BE2C (cell line): ENCODE results near the gene FLRT2.

Experiments
- DNase-seq: peaks from one replicate; pipeline ENCODE4 v3.0.0-alpha.2; 2020
- H3K27me3 ChIP-seq: fragments of 250-450 bp; sonication (Bioruptor Pico); 2 replicates; pipeline ENCODE4 v1.5.1; 2020; ENCODE audit warnings: mild to moderate bottlenecking
- H3K36me3 ChIP-seq: fragments of 250-450 bp; sonication (Bioruptor Pico); 2 replicates; pipeline ENCODE4 v1.5.1; 2020; ENCODE audit warnings: mild to moderate bottlenecking
- H3K4me1 ChIP-seq: fragments of 250-450 bp; sonication (Bioruptor Pico); 2 replicates; pipeline ENCODE4 v1.5.1; 2020
- H3K4me3 ChIP-seq: 2 replicates; pipeline ENCODE4 v1.5.1; 2011; ENCODE audit warnings: low read depth, low read length
- H3K9me3 ChIP-seq: fragments of 250-450 bp; sonication (Bioruptor Pico); 2 replicates; pipeline ENCODE4 v1.5.1; 2020
- CTCF ChIP-seq: IDR thresholded peaks from 2 replicates; pipeline ENCODE4 v1.5.1; 2012; ENCODE audit warnings: mild to moderate bottlenecking, low read depth, low read length

The FLRT2 gene

GRCh38 chr14:85584481-85584880, 54.5 kb downstream of the FLRT2 start:
- Histone ChIP-seq H3K36me3 (no peaks in the 10 kb centered on the region), H3K9me3 (no peaks in the 10 kb centered on the region), H3K4me1 (no peaks in the 10 kb centered on the region), H3K4me3 (no peak overlapping the region), H3K27me3 (no peaks in the 10 kb centered on the region)
- TF ChIP-seq CTCF: no peak
- DNase-seq: no peak

- no peak for DNase-seq
- no peak for TF ChIP-seq CTCF
- H3K27me3 ChIP-seq: no peaks in the 10 kb centered on the region
- no peak overlapping the region for H3K4me3 ChIP-seq
- H3K36me3 ChIP-seq: no peaks in the 10 kb centered on the region
- no peaks in the 10 kb centered on the region for H3K4me1 ChIP-seq
- no peaks in the 10 kb centered on the region for H3K9me3 ChIP-seq
Observed at GRCh38 chr14:85587151-85587711, 57.3 kb downstream of the FLRT2 start.

- DNase-seq: no peak
- H3K9me3 ChIP-seq: no peaks in the 10 kb centered on the region
- H3K4me3 ChIP-seq: no peak overlapping the region
- H3K4me1 ChIP-seq: no peaks in the 10 kb centered on the region
- H3K27me3 ChIP-seq: no peaks in the 10 kb centered on the region
- TF ChIP-seq CTCF: no peak
- H3K36me3 ChIP-seq: no peaks in the 10 kb centered on the region
Observed at GRCh38 chr14:85590784-85591183, 60.8 kb downstream of the FLRT2 start.

GRCh38 chr14:85594217-85594616, 64.3 kb downstream of the FLRT2 start:
- no peaks in the 10 kb centered on the region for H3K9me3 ChIP-seq
- DNase-seq: no peak
- no peaks in the 10 kb centered on the region for H3K27me3 ChIP-seq
- no peak for TF ChIP-seq CTCF
- no peaks in the 10 kb centered on the region for H3K36me3 ChIP-seq
- no peaks in the 10 kb centered on the region for H3K4me1 ChIP-seq
- no peak overlapping the region for H3K4me3 ChIP-seq

- no peak for DNase-seq
Observed at GRCh38 chr14:85595981-85596380, 66.0 kb downstream of the FLRT2 start.

More at GRCh38 chr14:85595981-85596380, 66.0 kb downstream of the FLRT2 start:
- Histone ChIP-seq H3K36me3 (no peaks in the 10 kb centered on the region), H3K4me1 (peaks cover 6% of the 10 kb centered on the region), H3K4me3 (no peak overlapping the region), H3K27me3 (no peaks in the 10 kb centered on the region), H3K9me3 (no peaks in the 10 kb centered on the region)
- TF ChIP-seq CTCF: no peak
